Epithelial cell of esophagus (primary cell): Measurements from ENCODE around the gene TDO2.

ENCODE experiments used
- DNase-seq: peaks from one replicate; pipeline ENCODE4 v3.0.0; 2010; ENCODE audit warnings: low read depth
- H3K4me3 ChIP-seq: 2 replicates; pipeline ENCODE4 v1.5.1; 2011; ENCODE audit warnings: mild to moderate bottlenecking, low read length, control low read depth
- CTCF ChIP-seq: IDR thresholded peaks from 2 replicates; pipeline ENCODE4 v1.5.1; 2011; ENCODE audit warnings: low read depth, mild to moderate bottlenecking, low read length, control low read depth, inconsistent platforms; ENCODE audit not compliant: insufficient read depth; ENCODE audit errors: missing control alignments

TDO2 gene

GRCh38 chr4:155879767-155880166, 23.7 kb upstream of the TDO2 start:
- DNase-seq, result no peak
- no peak for TF ChIP-seq CTCF
- no peak overlapping the region for H3K4me3 ChIP-seq

- no peak for DNase-seq
- no peak overlapping the region for H3K4me3 ChIP-seq
- TF ChIP-seq CTCF, result no peak
Observed at GRCh38 chr4:155881555-155881954, 21.9 kb upstream of the TDO2 start.

GRCh38 chr4:155883895-155884294, 19.6 kb upstream of the TDO2 start:
- DNase-seq, result no peak
- H3K4me3 ChIP-seq, result no peak overlapping the region
- no peak for TF ChIP-seq CTCF

- no peak for DNase-seq
- H3K4me3 ChIP-seq, result no peak overlapping the region
- no peak for TF ChIP-seq CTCF
Observed at GRCh38 chr4:155885666-155886065, 17.8 kb upstream of the TDO2 start.

GRCh38 chr4:155887045-155887444, 16.5 kb upstream of the TDO2 start:
- DNase-seq, result no peak
- no peak overlapping the region for H3K4me3 ChIP-seq
- TF ChIP-seq CTCF, result no peak

- no peak for TF ChIP-seq CTCF
- no peak overlapping the region for H3K4me3 ChIP-seq
- DNase-seq, result peak; percentile 15
Observed at GRCh38 chr4:155887847-155888570, 15.5 kb upstream of the TDO2 start.
